GM18520 (cell line): Measurements from ENCODE around the gene AGPAT2.

Experiments used
- ATAC-seq: cut with Tn5 transposase; IDR thresholded peaks from one replicate; pipeline ENCODE4 v1.9.1; 2021; ENCODE audit not compliant: unreplicated experiment

AGPAT2 gene

DNA sequence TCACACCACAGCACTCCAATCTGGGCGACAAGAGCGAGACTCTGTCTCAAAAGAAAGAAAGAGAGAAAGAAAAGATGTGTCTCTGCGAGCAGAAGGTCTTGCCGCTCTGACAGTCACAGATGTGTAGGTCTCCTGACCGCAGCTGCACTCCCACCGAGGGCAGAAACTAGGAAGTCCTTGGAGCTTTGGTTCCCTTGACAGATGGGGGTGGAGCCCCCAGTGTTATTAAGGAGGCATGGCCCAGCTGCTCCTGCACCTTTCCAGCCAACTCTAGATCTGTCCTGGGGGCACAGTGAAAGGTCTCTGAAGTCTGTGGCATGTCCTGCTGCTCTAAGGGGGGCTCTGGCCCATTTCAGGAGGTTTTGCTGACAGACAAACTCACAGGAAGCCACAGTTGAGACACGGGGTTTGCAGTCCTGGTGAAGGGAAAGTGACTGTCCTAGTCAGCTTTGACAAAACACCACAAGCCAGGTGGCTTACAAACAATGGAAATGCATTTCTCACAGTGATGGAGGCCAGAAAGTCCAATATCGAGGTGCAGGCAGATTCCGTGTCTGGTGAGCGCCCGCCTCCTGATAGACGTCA, 16.1 kb upstream of the AGPAT2 start:
- no peak for ATAC-seq

DNA sequence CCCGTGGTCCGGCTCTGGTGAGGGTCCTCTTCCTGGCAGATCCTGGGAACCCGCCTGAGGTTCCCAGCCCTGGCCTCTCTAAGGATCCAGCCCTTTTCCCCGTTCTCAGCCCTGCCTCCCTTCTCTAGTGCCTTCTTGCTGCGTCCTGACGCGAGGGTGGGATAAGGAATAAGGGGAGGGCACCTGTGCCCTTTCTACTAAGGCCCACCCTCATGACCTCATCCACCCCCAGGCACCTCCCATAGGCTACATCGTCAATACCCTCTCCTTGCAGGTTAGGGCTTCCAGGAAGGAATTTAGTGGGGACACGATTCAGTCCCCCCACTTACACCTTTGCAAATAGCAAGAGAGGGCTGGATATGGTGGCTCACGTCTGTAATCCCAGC, 14.4 kb upstream of the AGPAT2 start:
- ATAC-seq = no peak

DNA sequence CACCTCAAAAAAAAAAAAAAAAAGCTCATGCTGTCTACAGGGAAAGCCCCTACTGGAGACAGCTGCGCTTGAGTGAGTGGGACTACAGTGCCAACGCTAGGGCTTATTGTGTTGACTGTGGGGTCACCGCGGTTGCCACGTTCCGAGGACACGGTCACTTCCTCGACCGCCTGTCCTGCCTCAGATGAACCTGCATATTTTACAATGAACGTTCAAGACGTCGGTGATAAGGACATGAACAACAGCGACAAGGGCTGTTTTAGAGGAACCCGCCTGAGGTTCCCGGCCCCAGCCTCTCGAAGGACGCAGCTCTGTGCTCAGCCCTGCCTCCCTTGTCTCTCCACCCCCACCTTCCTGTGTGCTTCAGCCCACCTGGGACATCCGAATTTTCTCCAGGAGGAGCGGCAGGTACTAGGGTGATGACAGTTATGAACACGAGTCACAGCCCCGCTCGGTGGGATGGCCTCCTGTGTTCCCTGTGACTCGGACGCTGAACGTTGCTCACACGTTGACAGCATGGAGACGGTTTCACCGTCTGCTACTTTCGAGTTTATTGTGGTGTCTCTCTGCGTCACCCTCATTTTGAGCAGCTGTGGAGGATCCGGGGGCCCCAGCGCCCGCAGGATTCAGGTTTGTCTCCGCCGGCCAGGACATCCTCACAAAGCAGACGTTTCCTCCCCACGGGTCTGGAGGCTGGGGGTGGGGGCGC, 13.9 kb upstream of the AGPAT2 start:
- ATAC-seq = no peak

DNA sequence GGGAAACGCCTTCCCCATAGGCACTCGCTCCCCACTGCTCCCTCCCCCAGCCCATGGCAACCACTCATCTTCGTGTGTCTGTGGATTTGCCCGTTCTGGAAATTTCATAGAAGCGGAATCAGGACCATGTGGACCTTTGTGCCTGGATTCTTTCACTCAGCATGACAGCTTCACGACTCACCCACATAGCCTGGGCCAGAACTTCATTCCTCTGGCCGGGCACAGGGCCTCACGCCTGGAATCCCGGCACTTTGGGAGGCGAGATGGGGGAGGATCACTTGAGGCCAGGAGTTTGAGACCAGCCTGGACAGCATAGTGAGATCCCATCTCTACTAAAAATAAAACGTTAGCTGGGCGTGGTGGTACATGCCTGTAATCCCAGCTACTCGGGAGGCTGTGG, 13.0 kb upstream of the AGPAT2 start:
- no peak for ATAC-seq

DNA sequence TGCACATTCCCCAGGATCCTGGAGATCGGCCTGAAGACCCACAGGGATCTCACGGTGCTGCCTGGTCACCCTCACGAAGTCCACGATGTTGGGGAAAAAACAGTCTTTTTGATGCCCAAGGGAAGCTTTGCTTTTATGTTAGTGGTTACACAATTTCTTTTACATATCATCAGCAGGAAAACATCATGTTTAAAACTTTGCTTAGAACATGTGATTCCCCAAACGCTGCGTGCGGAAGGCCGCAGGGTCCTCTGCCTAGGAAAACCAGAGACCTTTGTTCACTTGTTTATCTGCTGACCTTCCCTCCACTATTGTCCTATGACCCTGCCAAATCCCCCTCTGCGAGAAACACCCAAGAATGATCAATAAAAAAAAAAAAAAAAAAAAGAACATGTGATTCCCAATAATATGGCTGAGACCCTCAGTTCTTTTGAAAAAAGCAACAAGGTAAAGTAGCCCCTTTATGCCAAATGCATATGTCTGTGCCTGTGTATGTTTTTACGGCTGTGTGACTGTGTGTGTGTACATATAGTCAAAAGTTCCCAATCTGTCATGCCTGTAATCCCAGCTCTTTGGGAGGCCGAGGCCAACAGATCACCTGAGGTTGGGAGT, 11.5 kb upstream of the AGPAT2 start:
- no peak for ATAC-seq

DNA sequence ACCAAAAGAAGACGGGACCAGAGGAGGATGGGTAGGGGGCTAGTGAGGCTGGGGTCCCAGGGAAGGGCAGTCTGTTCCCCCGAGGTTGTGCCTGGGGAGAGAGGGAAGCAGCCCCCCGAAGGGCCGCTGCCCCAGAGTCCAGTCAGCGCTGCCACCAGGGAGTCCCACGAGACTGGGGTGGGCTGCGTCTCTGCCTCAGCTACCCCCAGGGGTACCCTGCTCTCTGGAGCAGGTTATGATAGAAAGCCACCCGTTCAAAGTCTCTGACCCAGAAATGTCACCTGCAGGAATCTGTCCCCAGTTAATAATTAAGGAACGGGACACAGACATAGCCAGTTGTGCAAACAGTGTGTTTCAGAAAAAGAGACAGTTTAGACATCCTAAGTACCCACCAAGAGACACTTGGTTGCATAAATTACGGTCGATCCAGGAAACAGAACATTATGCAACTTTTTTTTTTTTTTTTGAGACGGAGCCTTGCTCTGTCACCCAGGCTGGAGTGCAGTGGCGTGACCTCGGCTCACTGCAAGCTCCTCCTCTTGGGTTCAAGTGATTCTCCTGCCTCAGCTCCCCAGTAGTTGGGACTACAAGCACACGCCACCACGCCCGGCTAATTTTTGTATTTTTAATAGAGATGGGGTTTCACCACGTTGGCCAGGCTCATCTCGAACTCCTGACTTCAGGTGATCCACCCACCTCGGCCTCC, 10.7 kb upstream of the AGPAT2 start:
- ATAC-seq = no peak

DNA sequence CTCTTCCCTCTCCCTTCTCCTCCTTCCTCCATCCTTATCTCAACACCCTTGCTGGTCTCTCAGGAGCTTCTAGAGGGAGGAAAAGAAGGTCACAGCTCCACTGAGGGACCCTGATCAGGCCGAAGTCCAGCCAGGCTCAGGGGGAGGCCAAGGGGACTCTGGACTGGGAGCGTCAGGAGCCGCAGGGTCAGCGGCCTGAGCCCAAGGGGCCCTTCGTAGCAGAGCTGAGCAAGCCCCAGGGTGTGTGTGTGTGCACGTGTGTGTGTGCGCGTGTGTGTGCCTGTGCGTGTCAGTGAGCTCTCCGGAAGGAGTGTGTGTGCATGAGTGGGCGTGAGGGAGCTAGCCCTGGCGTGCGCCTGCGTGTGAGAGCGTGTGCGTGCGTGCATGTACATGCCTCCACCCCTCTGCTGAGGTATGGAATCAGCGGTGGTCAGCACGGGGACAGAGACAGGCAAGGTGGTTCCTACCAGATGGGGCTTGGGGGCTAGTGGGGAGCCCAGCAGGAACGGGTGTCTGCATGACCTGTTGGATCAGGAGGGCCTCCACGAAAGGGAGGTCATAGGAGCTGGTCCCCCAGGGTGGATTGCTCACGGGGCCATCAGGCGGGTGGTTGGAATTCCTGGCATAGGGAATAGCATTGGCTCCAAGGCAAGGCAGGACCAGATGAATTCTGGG, 10.0 kb upstream of the AGPAT2 start:
- no peak for ATAC-seq

DNA sequence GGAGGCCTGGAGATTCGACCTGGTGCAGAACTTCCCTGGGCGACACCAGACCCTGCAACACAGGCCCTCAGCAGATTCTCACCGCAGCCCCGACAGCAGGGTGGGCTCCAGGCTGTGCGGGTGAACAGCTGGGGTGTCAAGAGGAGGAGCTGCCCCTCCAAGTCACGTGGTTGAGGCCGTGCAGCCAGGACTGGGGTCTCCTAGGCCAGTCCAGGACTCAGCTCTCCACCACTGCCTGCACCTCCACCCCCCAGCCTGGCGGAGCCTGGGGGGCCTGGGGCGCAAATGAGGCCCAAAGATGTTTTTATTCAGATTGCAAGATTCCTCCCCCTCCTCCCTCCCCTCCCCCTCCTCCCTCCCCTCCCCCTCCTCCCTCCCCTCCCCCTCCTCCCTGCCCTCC, 9.2 kb upstream of the AGPAT2 start:
- no peak for ATAC-seq

DNA sequence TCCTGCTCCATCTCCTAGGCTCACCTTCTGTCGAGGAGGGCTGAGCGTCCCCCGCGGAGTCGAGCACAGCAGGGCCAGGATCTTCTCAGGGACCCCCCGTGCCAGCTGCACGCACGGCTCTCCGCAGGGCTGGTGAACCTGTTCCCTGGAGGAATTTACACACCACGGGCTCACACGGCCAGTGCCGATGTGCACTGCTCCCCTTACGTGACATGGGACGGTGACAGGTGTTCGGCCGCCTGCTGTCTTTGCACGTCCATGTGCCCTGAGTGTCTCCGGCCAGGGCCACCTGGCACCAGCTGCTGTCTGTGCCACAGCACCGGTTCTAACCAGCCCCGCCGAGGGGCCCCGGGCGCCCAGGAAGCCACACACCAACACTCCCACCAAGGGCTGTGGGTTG, 8.7 kb upstream of the AGPAT2 start:
- no peak for ATAC-seq

DNA sequence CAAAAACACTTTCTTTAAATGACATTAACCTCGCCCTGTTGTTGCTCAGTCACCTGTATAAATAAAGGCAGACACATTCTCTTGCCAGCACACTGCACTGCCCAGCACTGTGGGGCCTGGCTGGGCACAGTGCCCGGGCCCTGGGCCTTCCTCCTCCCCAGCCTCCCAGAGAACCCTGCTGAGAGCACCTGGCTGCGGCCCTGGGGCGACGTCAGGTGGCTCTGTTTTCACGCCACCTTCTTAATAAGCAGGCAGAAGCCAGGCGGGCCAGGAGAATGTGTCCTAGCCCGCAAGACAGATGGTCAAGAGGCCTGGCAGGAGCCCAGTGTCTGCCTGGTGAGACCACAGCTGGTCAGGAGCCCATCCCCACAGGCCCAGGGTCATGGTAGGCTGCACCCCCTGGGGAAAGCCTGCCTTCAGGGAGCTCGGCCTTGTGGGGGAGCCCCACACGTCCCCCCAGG, 8.2 kb upstream of the AGPAT2 start:
- no peak for ATAC-seq

DNA sequence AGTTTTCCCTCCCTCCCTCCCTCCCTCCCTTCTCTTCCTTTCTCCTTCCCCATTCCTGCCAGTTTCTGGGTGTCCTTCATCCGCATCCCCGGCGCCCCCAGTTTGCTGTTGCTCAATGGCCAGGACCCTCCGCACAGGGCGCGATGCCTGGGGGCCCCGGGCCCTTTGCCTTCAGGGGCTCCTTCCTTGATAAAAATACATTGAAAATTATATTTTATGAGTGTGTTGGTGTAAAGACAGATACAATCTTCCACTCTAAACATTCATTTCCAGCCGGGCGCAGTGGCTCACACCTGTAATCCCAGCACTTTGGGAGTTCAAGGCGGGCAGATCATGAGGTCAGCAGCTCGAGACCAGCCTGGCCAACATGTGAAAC, 7.6 kb upstream of the AGPAT2 start:
- no peak for ATAC-seq

DNA sequence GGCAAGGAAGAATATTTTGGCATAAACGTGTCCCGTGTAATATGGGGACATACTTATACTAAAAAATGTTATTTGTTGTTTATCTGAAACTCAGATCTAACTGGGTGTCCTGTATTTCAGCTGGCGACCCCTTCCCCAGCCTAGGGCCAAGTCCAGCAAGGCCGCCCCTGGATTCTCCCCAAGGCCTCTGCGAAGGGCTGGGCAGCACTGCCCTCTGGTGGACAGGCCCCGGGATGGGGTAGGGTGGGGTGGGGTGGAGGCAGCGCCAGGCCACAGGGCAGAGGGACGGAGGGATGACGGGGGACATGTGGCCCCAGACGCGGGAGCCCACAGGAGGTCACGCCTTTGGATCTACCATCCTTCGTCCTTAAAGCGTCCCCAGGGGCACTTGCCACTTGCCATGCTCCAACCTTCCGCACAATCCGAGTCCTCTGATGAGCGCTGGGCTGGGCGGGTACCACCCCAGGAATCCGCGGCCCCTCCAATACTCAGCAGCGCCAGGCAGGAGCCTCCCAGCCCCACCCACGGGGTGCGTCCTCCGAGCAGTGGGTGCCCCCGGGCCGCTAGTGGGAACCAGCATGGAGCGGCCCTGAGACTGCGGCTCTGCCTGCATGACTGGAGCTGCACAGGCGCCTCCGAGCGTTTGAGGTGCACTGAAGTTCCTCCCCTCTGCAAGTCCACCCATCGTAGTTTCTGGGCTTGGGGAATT, 7.1 kb upstream of the AGPAT2 start:
- ATAC-seq = no peak

DNA sequence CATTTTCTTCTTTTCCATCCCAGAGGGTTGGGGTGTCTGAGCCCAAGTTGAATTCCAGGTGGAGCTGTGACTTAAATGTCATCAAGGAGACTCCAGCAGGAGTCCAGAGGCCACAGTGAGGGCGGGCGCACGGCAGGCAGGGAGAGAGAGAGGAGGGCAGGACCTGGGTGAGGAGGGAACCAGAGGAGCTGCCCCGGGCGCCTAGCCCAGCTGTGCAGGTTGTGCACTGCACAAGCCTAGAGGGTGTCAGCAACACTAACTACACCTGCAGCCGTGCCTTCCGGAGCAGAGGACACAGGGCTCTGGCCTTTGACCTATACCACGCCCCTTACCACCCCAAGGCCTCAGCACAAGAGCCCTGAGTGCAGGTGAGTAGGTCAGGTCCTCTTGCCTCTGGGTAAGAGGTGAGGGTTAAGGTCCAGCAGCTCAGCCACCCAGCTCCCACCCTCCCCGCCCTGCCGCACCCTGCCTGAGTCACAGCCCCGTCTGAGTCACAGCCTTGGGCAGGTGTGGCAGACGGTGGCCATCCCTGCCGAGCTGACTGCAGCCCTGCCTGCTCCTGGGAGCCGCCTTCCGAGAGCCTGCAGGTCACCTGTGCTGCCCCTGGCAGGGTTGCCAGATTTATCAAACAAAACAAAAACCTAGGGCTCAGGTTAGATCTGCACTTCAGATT, 6.4 kb upstream of the AGPAT2 start:
- ATAC-seq = no peak

DNA sequence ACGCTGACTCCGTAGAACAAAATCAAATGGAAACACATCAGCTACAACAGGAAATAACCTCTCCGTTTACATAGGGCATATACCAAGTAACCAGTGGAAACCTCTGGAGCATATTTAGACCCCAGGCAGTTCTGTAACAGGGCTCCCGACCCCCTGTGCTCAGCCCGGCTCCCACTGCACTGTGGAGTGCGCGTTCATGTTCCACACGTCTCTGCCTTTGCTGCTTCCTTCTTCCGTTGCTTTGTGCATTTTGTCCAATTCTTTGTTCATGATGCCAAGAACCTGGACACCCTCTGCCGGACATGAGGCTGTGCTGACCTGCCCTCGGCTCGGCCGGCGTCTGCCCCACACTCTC, 5.9 kb upstream of the AGPAT2 start:
- ATAC-seq = no peak

DNA sequence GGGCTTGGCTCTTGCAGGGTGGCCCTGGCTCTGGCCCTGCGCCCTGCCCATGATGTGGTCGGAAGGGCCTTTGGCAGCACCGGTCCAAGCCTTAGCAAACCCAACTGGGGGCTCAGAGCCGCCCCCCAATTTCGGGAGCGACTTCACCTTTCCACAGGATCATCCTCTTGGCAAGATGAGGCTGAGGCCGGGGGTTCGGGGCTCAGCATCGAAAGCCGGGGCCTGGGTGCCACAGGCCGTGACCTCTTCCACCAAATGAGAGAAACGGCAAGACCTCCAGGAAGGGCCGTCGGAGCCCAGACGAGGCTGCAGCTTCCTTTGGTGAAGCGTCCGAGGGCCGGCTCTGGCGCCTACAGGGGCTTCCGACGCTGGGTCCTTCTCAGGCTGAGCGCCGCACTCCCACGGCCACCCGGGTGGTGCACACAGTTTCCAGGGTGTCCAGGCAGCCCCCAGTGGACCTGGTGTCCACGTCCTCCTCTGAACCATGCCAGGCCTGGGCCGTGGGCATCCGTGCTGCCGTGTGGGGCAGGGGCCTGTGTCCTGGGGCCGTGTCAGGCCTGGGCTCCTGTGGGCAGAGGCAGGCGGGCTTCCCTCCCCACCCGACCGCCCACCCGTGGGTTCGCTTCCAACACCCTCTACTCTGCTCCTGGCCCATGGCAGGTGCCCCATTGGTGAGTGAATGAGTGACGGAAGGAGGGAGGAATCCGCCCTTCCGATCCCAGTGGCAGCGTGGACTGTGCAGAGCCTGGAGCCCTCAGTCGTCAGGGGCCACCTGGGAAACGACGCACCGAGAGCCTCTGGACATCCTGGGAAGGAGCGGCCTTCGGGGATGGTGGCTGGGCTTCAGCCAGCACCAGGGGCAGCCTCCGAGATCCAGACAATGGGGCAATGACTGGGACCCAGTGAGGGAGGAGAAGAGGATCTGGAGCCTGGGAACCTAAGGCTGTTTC, 5.2 kb upstream of the AGPAT2 start:
- ATAC-seq = no peak

DNA sequence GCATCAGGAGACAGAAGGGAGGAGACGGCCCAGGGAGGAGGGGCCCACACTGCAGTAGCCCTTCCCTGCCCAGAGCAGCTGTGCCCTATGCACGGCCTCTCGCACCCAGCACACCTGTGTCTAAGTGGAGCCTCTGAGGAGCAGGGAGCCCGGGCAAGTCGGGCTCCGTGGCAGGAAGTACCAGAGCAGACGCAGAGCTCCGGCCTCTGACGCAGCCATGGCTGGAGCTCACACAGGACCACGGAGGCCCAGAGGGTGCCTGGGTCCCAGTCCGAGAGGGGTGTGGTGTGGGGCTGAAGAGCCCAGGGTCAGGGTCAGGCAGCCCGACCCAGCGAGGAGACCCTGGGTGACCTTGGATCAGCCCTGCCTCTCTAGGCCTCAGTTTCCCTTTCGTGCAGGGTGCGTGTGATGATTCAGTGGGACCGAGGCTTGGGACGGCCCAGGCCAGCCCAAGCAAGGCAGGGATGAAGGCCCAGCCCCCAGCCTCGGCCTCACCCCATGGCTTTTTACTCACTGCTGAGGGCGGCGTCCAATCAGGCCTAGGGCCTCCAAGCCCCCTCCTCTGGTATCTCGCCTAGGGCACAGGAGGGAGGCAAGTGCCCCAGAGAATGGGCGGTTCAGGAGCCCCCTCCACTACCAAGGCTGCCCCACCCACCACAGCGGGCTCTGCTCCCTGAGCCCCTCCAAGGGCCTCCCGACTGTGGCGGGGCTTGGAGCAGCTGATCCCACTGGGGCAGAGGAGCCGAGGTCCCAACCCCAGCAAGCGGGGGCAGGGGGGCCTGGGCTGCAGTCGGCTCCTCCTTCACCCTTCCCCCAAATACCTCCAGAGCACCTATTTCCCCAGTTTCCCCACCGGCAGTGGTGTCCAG, 4.3 kb upstream of the AGPAT2 start:
- no peak for ATAC-seq

DNA sequence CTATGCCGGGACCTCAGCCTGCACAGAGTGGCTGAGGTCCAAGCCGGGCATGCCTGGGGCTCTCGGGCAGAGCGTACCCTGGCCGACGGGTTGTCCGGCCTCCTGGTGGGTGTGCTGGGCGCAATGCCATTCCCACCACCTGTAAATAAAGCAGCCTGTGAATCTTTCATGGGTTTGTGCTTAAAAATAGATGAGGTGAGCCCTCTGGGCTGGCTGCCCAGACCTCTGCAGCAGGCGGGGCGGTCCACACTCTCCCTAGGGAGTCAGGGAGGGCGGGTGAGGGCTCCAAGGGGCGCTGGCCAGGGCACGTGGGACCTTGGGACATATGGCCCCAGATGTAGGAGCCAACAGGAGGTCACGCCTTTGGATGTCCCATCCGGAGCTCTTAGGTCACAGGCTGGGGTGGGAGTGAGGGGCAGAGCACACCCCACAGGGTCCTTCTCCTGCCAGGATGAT, 3.6 kb upstream of the AGPAT2 start:
- ATAC-seq = no peak

DNA sequence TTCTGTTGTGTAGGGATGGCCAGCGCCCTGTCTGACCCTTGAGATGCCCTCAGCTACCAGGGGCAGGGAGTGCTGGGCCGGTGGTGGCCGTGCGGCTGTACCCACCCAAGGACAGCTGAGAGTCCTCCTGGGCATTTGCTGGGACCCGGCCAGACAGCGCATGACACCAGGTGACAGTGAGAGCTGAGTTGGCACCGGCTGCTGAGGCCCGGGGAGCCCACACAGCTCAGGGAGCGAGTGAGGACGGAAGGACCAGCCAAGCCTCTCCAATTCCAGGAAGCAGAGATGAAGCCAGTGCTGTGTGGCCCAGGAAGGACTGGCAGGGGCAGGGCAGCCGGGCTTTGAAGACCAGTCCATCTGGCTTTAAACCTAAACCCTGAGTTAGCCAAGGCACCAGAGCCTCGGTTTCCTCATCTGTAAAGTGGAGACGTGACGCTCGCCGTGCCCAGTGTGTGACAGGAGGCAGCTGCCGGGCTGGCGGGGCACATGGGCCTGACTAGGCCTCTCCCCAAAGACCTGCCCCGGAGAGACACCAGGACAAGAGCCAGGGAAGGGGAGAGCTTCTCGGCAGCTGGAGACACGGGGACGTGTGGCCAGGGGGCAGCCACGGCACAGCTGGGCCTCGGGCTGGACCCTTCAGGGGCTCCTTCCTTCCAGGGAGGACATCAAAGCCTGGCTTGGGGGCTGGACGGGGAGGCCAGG, 3.0 kb upstream of the AGPAT2 start:
- no peak for ATAC-seq
